T-helper 1 cell treated with Interleukin-12 subunit alpha and Interleukin-12 subunit beta and Interleukin-4 antibody, amounts not matched to agents 30 ng/mL and 1 ng/mL, for 36 hours (primary cell): ENCODE data around the gene NUP214. TPM values are rescaled to one million over a fixed set of nuclear protein-coding genes. Genes with fewer than 3 reads are reported as not detected.
"Not testable (repeated sequence)": the region's sequence is repeated elsewhere in the genome, so short reads cannot be mapped to it uniquely, and the experiment has no call there.

ENCODE experiments used
- intact Hi-C: fragments of 100-400 bp; cut with micrococcal nuclease; formaldehyde crosslinking; loops from one replicate; pipeline ENCODE4 v1.15.1; 2024
- total RNA-seq: library from RNA; stranded (reverse); gene quantifications from 2 replicates; pipeline ENCODE4 v1.2.3, GENCODE V29; 2022

Gene NUP214
- total RNA-seq, 1 donor from 2014 or later: 78.4 TPM

DNA sequence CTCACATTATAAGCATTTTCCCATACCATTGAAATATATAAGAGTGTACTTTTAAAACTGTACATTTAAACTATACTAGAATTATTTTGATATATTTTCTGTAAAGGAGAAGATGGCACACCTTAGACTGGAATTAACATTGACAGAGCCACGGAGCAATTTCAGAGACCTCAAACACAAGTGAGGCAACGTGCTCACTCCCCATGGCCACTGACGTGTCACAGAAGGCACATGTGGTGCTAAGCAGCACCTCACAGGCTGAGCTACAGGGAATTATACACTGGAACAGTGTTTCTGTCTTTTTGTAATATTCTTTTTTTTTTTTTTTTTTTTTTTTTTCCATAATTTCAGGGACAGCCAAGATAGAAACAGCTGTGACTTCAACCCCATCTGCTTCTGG, 66.5 kb downstream of the NUP214 start:
- intact Hi-C loops: no loop called here

- intact Hi-C loops: no loop called here
These were observed 67.7 kb downstream of the NUP214 start for GRCh38 chr9:131193051-131193450.

DNA sequence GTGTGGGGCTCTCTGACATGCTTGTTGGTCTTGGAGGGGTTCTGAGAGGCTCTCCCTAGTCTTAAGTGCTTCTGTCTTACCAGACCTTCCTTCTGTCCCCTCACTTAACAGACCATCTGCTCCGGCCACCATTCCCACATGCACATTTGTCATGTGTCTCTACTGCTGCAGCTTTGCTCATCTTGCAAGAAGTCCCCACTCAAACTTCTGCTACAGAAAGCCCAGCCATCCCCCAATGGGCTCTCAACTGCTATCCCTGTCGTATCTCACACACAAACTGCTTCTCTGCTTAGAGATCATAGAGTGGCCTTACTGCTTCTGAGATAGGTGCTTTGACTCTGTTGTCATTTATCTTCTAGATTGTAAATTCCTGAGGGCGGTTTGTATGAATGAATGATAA, 69.4 kb downstream of the NUP214 start:
- intact Hi-C loops: no loop called here

GRCh38 chr9:131197160-131197911, 72.0 kb downstream of the NUP214 start:
- intact Hi-C loops: no loop called here

DNA sequence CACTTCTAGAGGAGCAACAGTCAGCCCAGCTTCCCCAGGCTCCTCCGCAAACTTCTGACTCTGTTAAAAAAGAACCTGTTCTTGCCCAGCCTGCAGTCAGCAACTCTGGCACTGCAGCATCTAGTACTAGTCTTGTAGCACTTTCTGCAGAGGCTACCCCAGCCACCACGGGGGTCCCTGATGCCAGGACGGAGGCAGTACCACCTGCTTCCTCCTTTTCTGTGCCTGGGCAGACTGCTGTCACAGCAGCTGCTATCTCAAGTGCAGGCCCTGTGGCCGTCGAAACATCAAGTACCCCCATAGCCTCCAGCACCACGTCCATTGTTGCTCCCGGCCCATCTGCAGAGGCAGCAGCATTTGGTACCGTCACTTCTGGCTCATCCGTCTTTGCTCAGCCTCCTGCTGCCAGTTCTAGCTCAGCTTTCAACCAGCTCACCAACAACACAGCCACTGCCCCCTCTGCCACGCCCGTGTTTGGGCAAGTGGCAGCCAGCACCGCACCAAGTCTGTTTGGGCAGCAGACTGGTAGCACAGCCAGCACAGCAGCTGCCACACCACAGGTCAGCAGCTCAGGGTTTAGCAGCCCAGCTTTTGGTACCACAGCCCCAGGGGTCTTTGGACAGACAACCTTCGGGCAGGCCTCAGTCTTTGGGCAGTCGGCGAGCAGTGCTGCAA, 72.8 kb downstream of the NUP214 start:
- intact Hi-C loops: no loop called here

DNA sequence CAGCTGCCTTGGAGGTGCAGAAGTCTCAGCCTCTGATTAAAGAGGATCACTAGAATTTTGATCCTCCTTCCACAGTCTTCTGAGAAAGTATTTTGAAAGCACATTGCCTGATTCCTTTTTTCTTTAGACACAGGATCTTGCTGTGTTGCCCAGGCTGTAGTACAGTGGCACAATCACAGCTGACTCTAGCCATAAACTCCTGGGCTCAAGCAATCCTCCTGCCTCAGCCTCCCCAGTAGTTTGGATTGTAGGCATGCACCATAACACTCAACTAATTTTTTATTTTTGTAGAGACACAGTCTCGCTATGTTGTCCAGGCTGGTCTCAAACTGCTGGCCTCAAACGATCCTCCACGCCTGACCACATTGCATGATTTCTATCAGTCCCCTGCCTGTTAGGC, 76.5 kb downstream of the NUP214 start:
- intact Hi-C loops: no loop called here

- intact Hi-C loops: no loop called here
These were observed 78.2 kb downstream of the NUP214 start for GRCh38 chr9:131203431-131204218.

DNA sequence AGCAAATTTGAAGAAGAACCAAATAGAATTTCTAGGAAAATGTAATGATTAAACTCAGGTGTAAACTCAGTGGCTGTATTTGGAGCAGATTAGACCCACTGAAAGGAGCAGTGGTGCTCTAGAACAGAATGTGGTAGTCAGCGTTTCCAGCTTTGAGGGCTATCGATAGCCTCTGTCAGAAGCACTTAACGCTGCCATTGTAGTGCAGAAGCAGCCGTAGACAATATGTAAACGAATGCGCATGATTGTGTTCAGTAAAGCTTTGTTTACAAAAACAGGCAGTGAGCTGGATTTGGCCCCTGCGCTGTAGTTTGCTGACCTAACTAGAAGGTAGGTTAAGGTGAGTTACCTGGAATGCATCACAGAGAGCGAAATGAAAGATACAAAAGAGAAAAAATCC, 78.9 kb downstream of the NUP214 start:
- intact Hi-C loops: no loop called here

GRCh38 chr9:131206495-131206894, 81.1 kb downstream of the NUP214 start:
- intact Hi-C loops: no loop called here

DNA sequence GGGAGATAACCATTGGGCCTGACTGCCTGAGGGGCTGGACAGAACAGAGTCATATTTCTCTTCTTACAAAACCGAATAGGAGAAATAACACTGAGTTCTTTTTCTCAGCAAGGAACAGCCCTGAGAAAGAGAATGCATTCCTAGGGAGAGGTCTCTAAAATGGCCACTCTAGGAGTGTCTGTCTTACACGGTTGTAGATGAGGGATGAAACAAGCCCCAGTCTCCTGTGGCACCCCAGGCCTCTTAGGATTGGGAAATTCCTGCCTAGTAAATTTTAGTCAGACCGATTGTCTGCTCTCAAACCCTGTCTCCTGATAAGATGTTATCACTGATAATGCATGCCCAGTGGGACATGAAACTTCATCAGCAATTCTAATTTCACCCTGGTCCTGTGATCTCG, 86.5 kb downstream of the NUP214 start:
- intact Hi-C loops: not testable (repeated sequence)

DNA sequence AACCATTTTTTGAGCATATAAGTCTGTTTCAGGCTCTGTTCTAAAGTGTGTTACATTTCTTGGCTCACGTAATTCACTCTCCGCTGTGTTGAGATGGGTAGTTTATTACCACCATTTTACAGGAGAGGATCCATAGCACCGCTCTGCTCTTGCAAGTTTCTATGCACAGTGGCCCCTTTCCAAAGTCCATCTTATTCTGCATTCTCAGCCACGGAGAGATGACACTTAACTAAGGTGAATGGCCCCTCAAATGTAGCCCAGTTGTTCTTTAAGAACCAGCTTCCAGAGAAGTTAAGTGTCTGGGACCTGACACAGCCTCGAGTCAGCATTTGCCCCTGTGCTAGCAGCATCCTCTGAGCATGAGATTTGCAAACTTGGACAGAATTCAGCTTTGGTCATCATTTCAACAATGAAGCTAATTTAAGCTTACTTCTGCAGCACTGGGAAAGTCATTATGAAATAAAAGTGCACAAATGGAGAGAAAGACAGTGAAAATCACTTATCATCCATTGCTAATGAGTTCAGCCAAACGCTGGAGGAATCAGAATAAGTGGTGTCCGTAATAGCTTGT, 89.0 kb downstream of the NUP214 start:
- intact Hi-C loops: no loop called here

DNA sequence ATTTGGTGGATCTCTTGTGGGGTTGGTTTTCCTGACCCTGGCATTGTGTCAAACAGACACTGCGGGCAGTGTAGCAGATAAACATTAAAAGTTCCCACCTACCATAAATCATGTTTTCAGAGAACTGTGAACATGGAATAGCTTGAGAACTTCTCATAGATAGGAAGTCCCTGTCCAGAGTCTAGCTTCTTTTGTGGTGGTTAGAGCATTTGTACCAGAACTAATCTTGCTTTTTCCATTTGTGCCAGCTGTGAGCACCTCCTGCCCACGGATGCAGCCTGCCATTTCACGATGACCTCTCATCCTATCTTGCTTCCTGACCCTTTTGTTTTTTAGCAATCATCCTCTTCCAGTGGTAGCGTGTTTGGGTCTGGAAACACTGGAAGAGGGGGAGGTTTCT, 89.5 kb downstream of the NUP214 start:
- intact Hi-C loops: no loop called here

DNA sequence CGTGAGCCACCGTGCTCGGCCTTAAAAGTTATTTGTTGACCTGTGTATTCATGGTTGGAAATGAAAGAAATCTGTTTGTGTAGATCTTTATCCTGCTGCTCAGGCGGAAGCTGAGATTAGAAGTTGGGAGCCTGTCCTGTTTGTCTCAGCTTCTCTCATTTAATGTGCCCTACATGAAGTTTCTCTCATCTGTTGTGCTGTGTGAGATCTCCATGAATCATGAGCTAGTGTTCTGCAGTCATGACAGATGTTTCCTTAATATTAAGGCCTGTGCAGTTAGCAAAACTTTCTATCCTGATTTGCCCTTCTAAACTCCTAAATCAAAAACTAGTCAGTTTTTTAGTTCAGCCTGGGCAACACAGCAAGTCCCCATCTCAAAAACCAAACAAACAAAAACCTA, 91.4 kb downstream of the NUP214 start:
- intact Hi-C loops: no loop called here

DNA sequence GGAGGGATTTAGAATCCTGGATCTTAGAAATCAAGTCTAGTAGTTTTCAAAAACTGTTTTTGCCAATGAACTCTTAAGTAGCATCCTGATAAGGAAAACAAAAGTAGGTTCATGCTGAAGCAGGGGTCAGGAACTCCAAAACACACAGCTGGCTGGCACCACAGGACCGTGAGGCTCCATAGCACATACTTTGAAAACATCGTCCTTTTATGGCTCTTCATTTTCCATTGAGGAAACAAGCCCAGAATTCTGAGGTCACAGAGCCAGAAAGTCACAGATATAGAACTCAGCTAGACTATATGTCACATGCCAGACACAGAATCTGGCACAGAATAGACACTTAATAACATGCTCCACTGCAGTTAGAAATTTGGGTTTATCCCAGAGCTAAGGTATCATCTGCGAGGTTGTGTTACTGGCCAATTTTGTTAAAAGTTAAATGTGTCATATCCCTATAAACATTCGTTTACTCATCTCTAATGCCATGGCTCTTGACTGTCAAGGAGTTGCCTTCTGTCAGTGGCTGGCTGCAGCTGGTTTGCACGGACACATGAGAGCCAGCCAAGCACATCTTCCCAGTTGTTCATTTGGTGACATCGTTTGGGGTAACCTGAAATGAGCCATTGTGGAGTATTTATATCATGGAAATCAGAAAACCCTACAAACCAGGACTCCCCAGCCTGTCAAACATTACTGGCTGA, 92.1 kb downstream of the NUP214 start:
- intact Hi-C loops: no loop called here

DNA sequence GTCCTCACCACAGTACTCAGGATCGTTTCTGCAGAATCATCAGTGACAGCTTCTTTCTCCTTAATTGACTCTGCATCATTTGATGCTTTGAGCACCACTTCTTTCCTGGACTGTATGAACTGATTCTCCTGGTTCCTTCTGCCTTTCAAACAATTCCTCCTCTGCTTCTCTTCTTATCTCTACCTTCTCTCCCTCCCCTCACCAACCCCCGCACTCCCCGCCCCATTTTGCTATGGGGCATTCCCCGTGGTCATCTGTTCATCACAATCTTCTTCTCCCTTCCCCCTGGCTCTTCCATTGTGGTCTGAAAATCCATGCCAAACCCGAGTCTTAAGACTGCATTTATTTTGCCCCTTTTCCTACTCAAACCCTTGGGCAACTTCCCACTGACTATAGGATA, 93.0 kb downstream of the NUP214 start:
- intact Hi-C loops: no loop called here

DNA sequence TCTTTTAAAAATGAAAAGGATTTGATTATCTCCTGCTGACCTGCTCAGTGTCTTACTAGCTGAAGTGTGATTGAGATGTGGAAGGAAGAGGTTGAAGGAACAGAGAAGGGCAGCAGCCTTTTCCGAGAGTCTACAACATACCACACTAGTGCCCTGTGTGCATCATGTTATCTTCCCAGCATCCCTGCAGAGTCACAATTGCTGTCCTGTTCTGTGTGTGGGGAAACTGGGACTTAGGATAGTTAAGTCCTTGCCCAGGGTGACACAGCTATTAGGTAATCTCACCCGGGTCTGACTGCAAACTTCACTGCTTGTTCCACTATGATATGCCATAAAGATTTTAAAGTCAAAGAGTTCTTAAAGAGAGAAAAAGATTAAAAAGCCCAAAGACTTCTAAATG, 95.1 kb downstream of the NUP214 start:
- intact Hi-C loops: no loop called here

- intact Hi-C loops: no loop called here
These were observed 97.1 kb downstream of the NUP214 start for GRCh38 chr9:131222460-131222859.

GRCh38 chr9:131226226-131226625, 100.8 kb downstream of the NUP214 start:
- intact Hi-C loops: no loop called here

- intact Hi-C loops: no loop called here
These were observed 101.9 kb downstream of the NUP214 start for GRCh38 chr9:131227112-131227958.

DNA sequence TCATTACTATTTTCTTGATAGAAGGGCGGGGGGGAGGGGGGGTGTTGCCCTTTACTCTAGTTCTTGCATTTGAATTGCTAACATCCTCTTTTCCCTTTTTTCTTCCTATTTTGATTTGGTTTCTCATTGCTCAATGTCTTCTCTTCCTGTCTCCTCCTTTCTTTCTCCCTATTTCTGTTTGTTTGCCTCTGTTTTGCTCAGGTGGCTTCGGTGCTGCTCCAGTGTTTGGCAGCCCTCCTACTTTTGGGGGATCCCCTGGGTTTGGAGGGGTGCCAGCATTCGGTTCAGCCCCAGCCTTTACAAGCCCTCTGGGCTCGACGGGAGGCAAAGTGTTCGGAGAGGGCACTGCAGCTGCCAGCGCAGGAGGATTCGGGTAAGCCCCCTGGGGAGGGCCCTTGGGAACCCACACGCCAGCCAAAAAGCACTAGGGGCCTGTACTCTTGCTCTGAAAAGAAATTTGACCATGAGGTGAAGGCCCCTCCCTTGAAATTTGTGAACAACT, 102.6 kb downstream of the NUP214 start:
- intact Hi-C loops: no loop called here
